Body of pancreas (tissue), 4 donors: ENCODE data around the gene IQSEC1. TPM values are rescaled to one million over a fixed set of nuclear protein-coding genes. Genes with fewer than 3 reads are reported as not detected.

Source experiments
- ATAC-seq: fragments of 150-250 bp; one replicate; pipeline ENCODE4 v1.9.1; 2016
- DNase-seq, 4 donors: peaks; one replicate each; pipeline ENCODE4 v3.0.0-alpha.2; 2019
- H3K27ac ChIP-seq, 4 donors: fragments of 200-600 bp; sonication (generic); 1 replicate in 3 of 4; 2 replicates in 1 of 4; pipeline versions ENCODE4 v1.5.1 to v1.6.1; 2016 to 2019; ENCODE audit warnings: mild to moderate bottlenecking in 1 of 4, mixed read lengths in 1 of 4, moderate library complexity in 1 of 4
- H3K27me3 ChIP-seq, 2 donors: fragments of 200-600 bp; sonication (generic); one replicate each; pipeline ENCODE4 v1.6.0; 2016; ENCODE audit warnings: mild to moderate bottlenecking in 1 of 2
- H3K36me3 ChIP-seq, 2 donors: fragments of 200-600 bp; sonication (generic); replicated peaks in 1 of 2; 2 replicates each; pipeline ENCODE4 v1.5.1; 2016; ENCODE audit warnings: low read depth in 2 of 2; ENCODE audit not compliant: insufficient read depth in 1 of 2
- H3K4me1 ChIP-seq: fragments of 200-600 bp; sonication (generic); one replicate; pipeline ENCODE4 v1.6.0; 2016
- H3K4me3 ChIP-seq, 2 donors: fragments of 200-600 bp; sonication (generic); 1 replicate in 1 of 2; 2 replicates in 1 of 2; pipeline ENCODE4 v1.5.1; 2016 to 2019
- H3K9me3 ChIP-seq, 3 donors: fragments of 200-600 bp; sonication (generic); 1 replicate in 2 of 3; 2 replicates in 1 of 3; pipeline ENCODE4 v1.5.1; 2016
- POLR2A ChIP-seq, 3 donors: fragments of 450-650 bp; IDR thresholded peaks; one replicate each; pipeline ENCODE4 v1.6.1; 2016; ENCODE audit warnings: antibody characterized with exemption in 3 of 3, mild to moderate bottlenecking in 2 of 3
- WGBS, 2 donors: methylation state at CpG; one replicate each; pipeline ENCODE4 v1.1.5; 2017; 5-methylcytosine and 5-hydroxymethylcytosine counted together
- intact Hi-C: fragments of 100-400 bp; cut with DNase I; formaldehyde crosslinking; loops from one replicate; pipeline ENCODE4 v1.15.1; 2023
- total RNA-seq, 2 donors: library from RNA; depleted of rRNA; stranded (reverse); fragments of >200 nt; gene quantifications; one replicate each; pipeline ENCODE4 v1.1.0, GENCODE V29; 2016
- TF ChIP-seq, protein P1 (sequence below), 7 experiments: fragments of 450-650 bp in 4 of 7; fragments of 200-600 bp in 3 of 7; sonication (generic) in 3 of 7; IDR thresholded peaks; one replicate each; pipeline ENCODE4 v1.5.1; 2016 to 2019; ENCODE audit warnings: antibody characterized with exemption in 7 of 7

Gene IQSEC1
- total RNA-seq, 2 donors from 2014 or later, result 29.6 to 42.2 TPM

DNA sequence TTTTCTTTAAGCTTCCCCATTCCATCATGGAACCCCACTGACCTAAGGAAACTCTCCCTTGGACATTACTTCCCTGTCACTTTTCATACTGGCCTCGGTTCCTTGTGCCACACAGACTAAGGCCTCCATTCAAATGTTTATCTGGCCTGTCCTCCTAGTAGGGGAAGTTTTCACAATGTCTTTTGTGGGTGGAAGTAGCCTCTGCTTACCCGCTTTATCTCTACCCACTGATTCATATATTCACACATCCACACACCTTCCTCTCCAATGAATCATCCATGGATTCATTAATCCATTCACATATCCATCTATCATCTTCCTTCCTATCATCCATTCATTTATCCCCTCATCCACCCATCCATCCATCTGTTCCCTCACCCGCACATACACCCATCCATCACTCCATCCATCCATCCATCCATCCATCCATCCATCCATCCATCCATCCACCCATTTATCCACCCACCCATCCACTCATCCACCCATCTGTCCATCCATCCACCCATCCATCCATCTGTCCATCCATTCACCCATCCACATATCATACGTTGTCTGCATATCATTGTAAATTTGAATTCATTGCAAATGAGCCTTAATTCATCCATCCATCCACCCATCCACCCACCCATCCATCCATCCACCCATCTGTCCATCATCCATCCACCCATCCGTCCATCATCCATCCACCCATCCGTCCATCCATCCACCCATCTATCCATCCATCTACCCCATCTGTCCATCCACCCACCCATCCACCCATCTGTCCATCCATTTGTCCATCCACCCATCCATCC, 49.1 kb downstream of the IQSEC1 start:
- ATAC-seq, result no peak
- no peaks in the 10 kb centered on the region for H3K27me3 ChIP-seq
- peaks cover 17% of the 10 kb centered on the region for H3K4me1 ChIP-seq
- intact Hi-C loops, result no loop called here
- H3K9me3 ChIP-seq, result no peaks in the 10 kb centered on the region
- no peak overlapping the region for H3K4me3 ChIP-seq
- H3K27ac ChIP-seq, result no peak overlapping the region
- H3K36me3 ChIP-seq, result no peaks in the 10 kb centered on the region
- TF ChIP-seq POLR2A (IDR thresholded peaks at IDR 0.05), result no peak
- TF ChIP-seq, protein P1, sequence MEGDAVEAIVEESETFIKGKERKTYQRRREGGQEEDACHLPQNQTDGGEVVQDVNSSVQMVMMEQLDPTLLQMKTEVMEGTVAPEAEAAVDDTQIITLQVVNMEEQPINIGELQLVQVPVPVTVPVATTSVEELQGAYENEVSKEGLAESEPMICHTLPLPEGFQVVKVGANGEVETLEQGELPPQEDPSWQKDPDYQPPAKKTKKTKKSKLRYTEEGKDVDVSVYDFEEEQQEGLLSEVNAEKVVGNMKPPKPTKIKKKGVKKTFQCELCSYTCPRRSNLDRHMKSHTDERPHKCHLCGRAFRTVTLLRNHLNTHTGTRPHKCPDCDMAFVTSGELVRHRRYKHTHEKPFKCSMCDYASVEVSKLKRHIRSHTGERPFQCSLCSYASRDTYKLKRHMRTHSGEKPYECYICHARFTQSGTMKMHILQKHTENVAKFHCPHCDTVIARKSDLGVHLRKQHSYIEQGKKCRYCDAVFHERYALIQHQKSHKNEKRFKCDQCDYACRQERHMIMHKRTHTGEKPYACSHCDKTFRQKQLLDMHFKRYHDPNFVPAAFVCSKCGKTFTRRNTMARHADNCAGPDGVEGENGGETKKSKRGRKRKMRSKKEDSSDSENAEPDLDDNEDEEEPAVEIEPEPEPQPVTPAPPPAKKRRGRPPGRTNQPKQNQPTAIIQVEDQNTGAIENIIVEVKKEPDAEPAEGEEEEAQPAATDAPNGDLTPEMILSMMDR (IDR thresholded peaks at IDR 0.05), result no peak
- WGBS, 2 donors, result 92 to 94% methylated on average over 6 of the region's 6 CpGs
- no peak for DNase-seq

GRCh38 chr3:13023235-13023970, 49.8 kb downstream of the IQSEC1 start:
- H3K27ac ChIP-seq, result no peak overlapping the region
- TF ChIP-seq, protein P1 (IDR thresholded peaks at IDR 0.05), result no peak
- TF ChIP-seq POLR2A (IDR thresholded peaks at IDR 0.05), result no peak
- intact Hi-C loops, result no loop called here
- H3K4me1 ChIP-seq, result peaks cover 17% of the 10 kb centered on the region
- H3K27me3 ChIP-seq, result no peaks in the 10 kb centered on the region
- no peaks in the 10 kb centered on the region for H3K36me3 ChIP-seq
- no peaks in the 10 kb centered on the region for H3K9me3 ChIP-seq
- 83 to 97% methylated on average over 3 to 5 of the region's 5 CpGs for WGBS, 2 donors
- ATAC-seq (no peak), DNase-seq (no peak)
- H3K4me3 ChIP-seq, result no peak overlapping the region

DNA sequence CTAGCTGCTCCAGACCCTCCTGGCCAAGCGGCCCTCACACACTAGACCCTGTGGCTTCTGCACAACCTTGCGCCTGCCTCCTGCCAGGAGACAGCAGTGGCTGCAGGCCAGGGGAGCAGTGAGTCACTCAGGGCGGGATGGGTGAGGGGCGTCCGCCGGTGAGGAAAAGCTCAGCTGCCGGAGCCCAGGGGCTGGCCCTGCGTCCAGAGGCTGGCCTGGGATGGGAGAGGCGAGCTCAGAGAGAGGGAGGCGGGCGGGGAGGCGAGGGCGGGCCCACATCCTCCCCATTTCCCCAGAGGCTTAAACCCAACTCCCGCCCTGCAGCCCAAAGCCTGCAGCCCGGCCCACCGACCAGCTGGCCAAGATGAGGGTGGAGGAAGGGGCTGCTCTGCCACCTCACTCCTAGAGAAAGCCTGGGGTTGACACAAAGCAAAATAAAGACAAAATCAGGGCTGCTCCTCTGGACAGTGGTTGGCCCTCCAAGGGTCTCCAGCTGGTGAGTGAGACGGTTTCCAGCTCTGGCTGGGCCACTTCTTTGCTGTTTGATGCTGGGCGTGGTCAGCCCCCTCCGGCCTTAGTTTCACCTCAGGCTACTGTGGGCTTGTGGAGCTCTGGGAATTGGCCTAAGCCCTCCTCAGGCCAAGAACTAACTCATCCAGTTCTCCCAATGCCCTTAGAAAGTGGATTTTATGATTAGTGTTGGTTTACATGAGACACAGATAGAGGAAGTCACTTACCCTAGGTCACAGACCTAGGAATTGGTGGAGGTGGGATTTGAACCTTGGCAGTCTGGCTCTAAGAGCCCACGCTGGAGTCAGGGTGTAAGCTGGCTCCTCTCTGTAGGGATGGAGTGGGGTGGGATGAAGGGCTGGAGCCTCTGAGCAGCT, 50.6 kb downstream of the IQSEC1 start:
- intact Hi-C loops, result no loop called here
- no peaks in the 10 kb centered on the region for H3K9me3 ChIP-seq
- H3K36me3 ChIP-seq, result no peaks in the 10 kb centered on the region
- TF ChIP-seq, protein P1 (IDR thresholded peaks at IDR 0.05), result no peak
- no peak for TF ChIP-seq POLR2A (IDR thresholded peaks at IDR 0.05)
- H3K4me3 ChIP-seq, result no peak overlapping the region
- ATAC-seq (peak; percentile 62), DNase-seq (peak in 3 of 4 donors; percentile 61 to 93 (median 70))
- WGBS, 2 donors, result 72 to 80% methylated on average over 4 to 20 of the region's 20 CpGs
- H3K27ac ChIP-seq, result no peak overlapping the region
- H3K27me3 ChIP-seq, result no peaks in the 10 kb centered on the region
- peaks cover 22% of the 10 kb centered on the region for H3K4me1 ChIP-seq

DNA sequence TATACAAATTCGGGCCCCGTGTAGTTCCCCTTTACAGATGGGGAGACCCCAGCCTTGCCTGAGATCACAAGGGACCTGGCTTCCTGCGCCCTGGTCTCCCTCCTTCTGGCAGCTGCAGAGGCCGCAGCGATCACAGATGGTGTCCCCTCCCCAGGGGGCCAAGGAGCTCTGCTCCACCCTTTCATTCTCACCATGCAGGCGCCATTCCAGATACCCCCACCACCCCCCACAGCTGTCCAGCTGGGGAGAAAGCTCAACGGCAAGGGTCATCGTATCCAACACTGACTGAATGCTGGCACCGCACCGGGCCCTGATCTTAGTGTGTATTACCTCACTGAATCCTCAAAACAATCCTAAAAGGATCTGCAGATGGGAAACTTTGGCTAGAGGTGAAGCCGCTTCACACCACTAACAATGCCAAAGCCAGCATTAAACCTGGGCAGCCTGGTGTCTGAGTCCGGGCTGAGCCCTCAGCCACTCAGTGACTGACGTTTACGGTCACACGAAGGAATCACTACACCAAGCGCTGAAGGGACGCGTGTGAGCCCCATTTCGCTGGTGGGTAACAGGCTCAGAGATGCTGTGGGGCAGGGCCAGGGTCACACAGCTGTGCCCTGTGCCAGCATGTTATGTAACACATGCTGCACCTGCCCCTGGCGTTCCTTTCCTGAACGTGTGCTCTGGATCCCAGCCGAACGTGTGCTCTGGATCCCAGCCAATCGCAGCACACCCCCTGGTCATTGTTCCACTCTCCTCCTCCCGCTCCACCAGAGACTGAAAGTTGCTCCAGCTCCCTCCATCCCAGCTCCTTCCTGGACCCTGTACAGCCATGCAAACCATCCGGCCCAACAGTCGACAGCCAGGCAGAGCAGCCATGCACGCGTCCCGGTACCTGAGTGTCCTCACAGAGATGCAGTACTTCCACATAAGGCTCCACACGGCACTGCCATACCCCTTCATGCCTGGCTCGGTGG, 51.8 kb downstream of the IQSEC1 start:
- H3K27ac ChIP-seq, result peak overlapping the region in 1 of 4 donors; percentile 37
- TF ChIP-seq, protein P1 (IDR thresholded peaks at IDR 0.05), result peak in 1 of 7 experiments; percentile 7
- no peak for TF ChIP-seq POLR2A (IDR thresholded peaks at IDR 0.05)
- no peaks in the 10 kb centered on the region for H3K36me3 ChIP-seq
- H3K9me3 ChIP-seq, result no peaks in the 10 kb centered on the region
- 61 to 62% methylated on average over 28 to 32 of the region's 32 CpGs for WGBS, 2 donors
- DNase-seq, result peak; percentile 35 to 82 (median 64)
- H3K4me3 ChIP-seq, result no peak overlapping the region
- intact Hi-C loops, result no loop called here
- peak; percentile 36 for ATAC-seq
- peaks cover 22% of the 10 kb centered on the region for H3K4me1 ChIP-seq
- no peaks in the 10 kb centered on the region for H3K27me3 ChIP-seq
